Sigmoid colon (tissue), 4 donors: ENCODE measurements around the gene LOXHD1.

Experiments
- EP300 ChIP-seq, 4 donors: sonication (generic); formaldehyde crosslinking; IDR thresholded peaks; one replicate each; pipeline ENCODE4 v1.6.1; 2017; ENCODE audit warnings: antibody characterized with exemption in 4 of 4
- POLR2A ChIP-seq, 2 donors: fragments of 450-650 bp; IDR thresholded peaks; one replicate each; pipeline ENCODE4 v1.6.1; 2016; ENCODE audit warnings: antibody characterized with exemption in 2 of 2, mild to moderate bottlenecking in 2 of 2, moderate library complexity in 2 of 2
- POLR2AphosphoS5 ChIP-seq, 4 donors: sonication (generic); formaldehyde crosslinking; IDR thresholded peaks; one replicate each; pipeline ENCODE4 v1.6.1; 2017; ENCODE audit warnings: antibody characterized with exemption in 4 of 4
- TF ChIP-seq, protein P1 (sequence below), 4 experiments: fragments of 450-650 bp in 3 of 4; fragments of 200-600 bp in 1 of 4; IDR thresholded peaks; one replicate each; pipeline ENCODE4 v1.5.1; 2016 to 2019; ENCODE audit warnings: antibody characterized with exemption in 4 of 4, mild to moderate bottlenecking in 3 of 4, moderate library complexity in 2 of 4

DNA sequence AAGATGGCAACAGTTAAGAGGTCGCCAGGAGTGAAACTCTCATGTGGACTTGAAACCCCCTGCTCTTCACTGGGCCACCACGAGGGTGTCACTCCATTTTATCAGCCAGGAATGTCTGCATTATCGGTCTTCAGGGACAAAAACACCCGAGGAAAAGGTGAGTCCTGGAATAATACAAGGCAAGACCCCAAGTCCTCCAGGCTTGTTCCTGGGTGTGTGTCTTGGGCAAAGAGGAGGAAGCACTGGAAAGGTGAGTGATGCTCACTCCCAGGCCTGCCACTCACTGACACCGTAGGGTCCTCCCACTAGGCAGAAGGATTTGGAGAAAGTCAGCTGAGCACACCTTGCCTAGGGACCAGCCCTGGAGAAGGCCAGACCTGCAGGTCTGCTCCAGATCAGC lies 86.9 kb downstream of the LOXHD1 start:
- no peak for TF ChIP-seq EP300 (IDR thresholded peaks at IDR 0.05)
- TF ChIP-seq, protein P1, sequence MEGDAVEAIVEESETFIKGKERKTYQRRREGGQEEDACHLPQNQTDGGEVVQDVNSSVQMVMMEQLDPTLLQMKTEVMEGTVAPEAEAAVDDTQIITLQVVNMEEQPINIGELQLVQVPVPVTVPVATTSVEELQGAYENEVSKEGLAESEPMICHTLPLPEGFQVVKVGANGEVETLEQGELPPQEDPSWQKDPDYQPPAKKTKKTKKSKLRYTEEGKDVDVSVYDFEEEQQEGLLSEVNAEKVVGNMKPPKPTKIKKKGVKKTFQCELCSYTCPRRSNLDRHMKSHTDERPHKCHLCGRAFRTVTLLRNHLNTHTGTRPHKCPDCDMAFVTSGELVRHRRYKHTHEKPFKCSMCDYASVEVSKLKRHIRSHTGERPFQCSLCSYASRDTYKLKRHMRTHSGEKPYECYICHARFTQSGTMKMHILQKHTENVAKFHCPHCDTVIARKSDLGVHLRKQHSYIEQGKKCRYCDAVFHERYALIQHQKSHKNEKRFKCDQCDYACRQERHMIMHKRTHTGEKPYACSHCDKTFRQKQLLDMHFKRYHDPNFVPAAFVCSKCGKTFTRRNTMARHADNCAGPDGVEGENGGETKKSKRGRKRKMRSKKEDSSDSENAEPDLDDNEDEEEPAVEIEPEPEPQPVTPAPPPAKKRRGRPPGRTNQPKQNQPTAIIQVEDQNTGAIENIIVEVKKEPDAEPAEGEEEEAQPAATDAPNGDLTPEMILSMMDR (IDR thresholded peaks at IDR 0.05): no peak
- no peak for TF ChIP-seq POLR2A (IDR thresholded peaks at IDR 0.05)
- no peak for TF ChIP-seq POLR2AphosphoS5 (IDR thresholded peaks at IDR 0.05)
